Kidney (tissue), 14 donors: ENCODE data around the gene CRYBA2. TPM values are rescaled to one million over a fixed set of nuclear protein-coding genes. Genes with fewer than 3 reads are reported as not detected.

Experiments used
- DNase-seq, 5 donors: peaks; one replicate each; pipeline ENCODE4 v3.0.0-alpha.2; 2013 to 2020
- FAIRE-seq: peaks from 2 replicates; lab custom pipeline; 2012; peaks lifted over from hg19 to GRCh38; lab: Jason Lieb, UNC
- H3K27ac ChIP-seq, 2 donors: one replicate each; pipeline ENCODE4 v1.7.0; 2013; ENCODE audit warnings: low read depth in 2 of 2, low read length in 2 of 2, inconsistent platforms in 1 of 2
- H3K27me3 ChIP-seq: one replicate; pipeline ENCODE4 v1.7.1; 2013; ENCODE audit warnings: low read length, inconsistent platforms; ENCODE audit not compliant: control insufficient read depth, insufficient read depth
- H3K36me3 ChIP-seq, 3 donors: one replicate each; pipeline versions ENCODE4 v1.7.0 to v1.7.1; 2013; ENCODE audit warnings: low read length in 3 of 3, control low read depth in 1 of 3, inconsistent platforms in 1 of 3; ENCODE audit not compliant: insufficient read depth in 3 of 3, control insufficient read depth in 2 of 3
- H3K4me1 ChIP-seq, 3 donors: one replicate each; pipeline versions ENCODE4 v1.7.0 to v1.7.1; 2013; ENCODE audit warnings: low read length in 3 of 3, inconsistent platforms in 1 of 3, low read depth in 1 of 3; ENCODE audit not compliant: control insufficient read depth in 2 of 3, insufficient read depth in 2 of 3
- H3K4me3 ChIP-seq, 3 donors: one replicate each; pipeline versions ENCODE4 v1.7.0 to v1.8.1; 2013; ENCODE audit warnings: low read length in 3 of 3, control low read depth in 1 of 3, inconsistent platforms in 1 of 3
- H3K9ac ChIP-seq, 3 donors: one replicate each; pipeline versions ENCODE4 v1.7.0 to v1.7.1; 2013; ENCODE audit warnings: low read length in 3 of 3, control low read depth in 1 of 3, inconsistent platforms in 1 of 3
- H3K9me3 ChIP-seq, 3 donors: one replicate each; pipeline versions ENCODE4 v1.7.0 to v1.7.1; 2013; ENCODE audit warnings: low read length in 3 of 3, control low read depth in 1 of 3, inconsistent platforms in 1 of 3; ENCODE audit not compliant: control insufficient read depth in 2 of 3, insufficient read depth in 1 of 3
- intact Hi-C: fragments of 100-400 bp; cut with DNase I; formaldehyde crosslinking; loops from one replicate; pipeline ENCODE4 v1.11.1; 2022
- polyA plus RNA-seq: library from polyadenylated mRNA; stranded (reverse); fragments of 350-450 nt; fragmentation: Illumina TruSeq; extraction: RNeasy Lipid Tissue Mini Kit (QIAGEN cat#74804); gene quantifications from one replicate; pipeline ENCODE4 v1.2.3, GENCODE V29; 2014; ENCODE audit warnings: low read depth, low replicate concordance; ENCODE audit not compliant: insufficient read depth
- total RNA-seq: library from RNA; stranded (reverse); fragmentation: NEBNext Ultra II Directional; extraction: Animal tissue kit (Norgen Biotek cat#: 25700); gene quantifications from one replicate; pipeline ENCODE4 v1.2.1, GENCODE V29; 2021
- TF ChIP-seq, protein P1 (sequence below): IDR thresholded peaks from 3 replicates; pipeline ENCODE4 v1.5.1; 2012; ENCODE audit warnings: mild to moderate bottlenecking, moderate library complexity, borderline replicate concordance; ENCODE audit not compliant: insufficient read depth; ENCODE audit errors: extremely low read depth
- donor health status: control.
- donor health status: control.
- donor health status: control.
- donor health status: control.
- donor health status: control.
- donor health status: DM: yes; HTN: yes; CAD: no.
- donor health status: Normal renal cell carcinoma (clear cell type).

Gene CRYBA2
- total and polyA plus RNA-seq, 2 donors from 2014 or later: not detected

DNA sequence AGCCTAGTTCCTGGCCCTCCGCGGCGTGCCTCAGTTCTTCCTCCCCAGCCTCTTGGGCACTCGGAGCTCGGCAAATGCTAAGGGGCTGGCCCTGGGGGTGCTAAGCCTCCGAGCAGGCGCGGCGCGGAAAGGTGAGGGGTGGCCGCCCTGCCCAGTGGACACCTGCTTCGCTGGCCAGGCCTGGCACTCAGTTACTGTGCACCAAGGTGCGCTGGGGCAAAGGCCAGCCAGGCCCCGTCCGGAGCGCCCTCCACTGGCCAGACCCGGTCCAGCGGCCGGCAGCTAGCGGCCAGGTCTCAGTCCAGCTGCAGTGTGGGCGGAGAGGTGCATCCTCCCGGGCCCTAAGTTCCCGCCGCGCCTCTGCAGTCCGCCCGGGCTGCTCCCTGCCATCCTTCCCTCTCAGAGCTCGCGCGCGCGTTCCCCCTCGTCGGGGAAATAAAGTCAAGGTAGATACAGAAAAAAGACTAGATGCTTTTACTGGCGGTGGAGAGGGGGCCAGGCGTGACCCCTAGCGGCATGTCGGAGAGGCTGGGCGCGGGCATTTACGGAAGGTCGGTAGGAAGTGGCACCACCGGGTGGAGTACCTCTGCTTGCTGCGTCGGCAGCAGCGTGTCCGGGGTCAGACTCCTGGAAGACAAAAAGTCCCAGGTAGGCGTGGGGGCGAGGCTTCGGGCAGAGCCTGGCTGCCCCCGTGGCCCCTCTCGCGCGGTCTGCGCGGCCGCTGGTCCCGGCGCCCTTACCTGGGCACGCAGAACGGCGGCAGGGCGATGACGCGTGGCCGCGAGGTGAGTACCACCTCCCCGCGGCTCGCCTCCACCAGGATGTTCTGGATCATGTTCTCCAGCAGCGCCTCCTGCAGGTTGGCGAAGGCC is 9.4 kb upstream of the CRYBA2 start:
- H3K27me3 ChIP-seq: peaks cover 29% of the 10 kb centered on the region
- H3K9ac ChIP-seq: no peak overlapping the region
- no peak for FAIRE-seq
- TF ChIP-seq, protein P1, sequence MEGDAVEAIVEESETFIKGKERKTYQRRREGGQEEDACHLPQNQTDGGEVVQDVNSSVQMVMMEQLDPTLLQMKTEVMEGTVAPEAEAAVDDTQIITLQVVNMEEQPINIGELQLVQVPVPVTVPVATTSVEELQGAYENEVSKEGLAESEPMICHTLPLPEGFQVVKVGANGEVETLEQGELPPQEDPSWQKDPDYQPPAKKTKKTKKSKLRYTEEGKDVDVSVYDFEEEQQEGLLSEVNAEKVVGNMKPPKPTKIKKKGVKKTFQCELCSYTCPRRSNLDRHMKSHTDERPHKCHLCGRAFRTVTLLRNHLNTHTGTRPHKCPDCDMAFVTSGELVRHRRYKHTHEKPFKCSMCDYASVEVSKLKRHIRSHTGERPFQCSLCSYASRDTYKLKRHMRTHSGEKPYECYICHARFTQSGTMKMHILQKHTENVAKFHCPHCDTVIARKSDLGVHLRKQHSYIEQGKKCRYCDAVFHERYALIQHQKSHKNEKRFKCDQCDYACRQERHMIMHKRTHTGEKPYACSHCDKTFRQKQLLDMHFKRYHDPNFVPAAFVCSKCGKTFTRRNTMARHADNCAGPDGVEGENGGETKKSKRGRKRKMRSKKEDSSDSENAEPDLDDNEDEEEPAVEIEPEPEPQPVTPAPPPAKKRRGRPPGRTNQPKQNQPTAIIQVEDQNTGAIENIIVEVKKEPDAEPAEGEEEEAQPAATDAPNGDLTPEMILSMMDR: peak; percentile 40
- intact Hi-C loops: no loop called here
- no peak overlapping the region for H3K4me3 ChIP-seq
- DNase-seq: peak; percentile 59 to 82 (median 71)
- no peak overlapping the region for H3K27ac ChIP-seq
- no peaks in the 10 kb centered on the region for H3K36me3 ChIP-seq
- no peaks in the 10 kb centered on the region for H3K9me3 ChIP-seq
- peaks cover 0 to 14% (median 0%) of the 10 kb centered on the region in 3 donors for H3K4me1 ChIP-seq

DNA sequence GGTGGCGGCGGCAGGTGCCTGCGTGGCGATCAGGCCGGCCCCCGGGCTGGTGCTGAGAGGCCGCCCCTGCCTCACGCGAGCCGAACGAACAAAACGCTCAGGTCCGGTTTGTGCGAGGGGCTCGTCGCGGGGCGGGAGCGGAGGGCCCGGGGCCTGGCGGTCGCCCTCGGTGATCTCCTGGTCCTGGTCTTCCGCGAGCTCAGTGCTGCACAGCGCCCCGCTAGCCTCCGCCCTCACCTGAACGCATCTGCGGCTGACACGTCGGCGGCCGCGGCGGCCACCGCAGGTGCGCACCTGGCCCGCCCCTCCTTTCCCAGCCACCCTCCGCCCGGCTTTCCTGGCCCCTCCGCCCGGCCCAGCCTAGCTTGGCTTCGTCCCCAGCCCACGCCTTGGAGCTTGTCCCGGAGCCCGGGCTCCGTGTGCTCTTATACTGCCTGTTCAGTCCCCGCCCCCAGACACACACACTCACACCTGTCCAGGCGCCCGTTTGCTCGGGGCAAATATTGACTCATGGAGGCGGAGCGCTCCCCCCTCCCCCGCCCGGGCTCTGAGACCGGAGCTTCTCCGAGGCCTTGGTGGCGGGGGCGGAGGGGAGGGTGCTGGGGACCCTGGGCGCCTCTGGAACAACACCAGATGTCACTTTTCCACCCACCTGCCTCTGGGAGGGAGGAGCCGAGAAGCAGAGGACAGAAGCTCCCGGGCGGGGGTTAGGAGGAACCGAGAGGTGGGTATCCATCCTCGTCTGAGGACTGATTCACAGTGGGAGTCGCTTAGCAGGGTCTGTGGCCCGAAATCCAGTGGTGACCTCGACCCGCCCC is 8.6 kb upstream of the CRYBA2 start:
- no peak overlapping the region for H3K9ac ChIP-seq
- TF ChIP-seq, protein P1: no peak
- peaks cover 0 to 14% (median 0%) of the 10 kb centered on the region in 3 donors for H3K4me1 ChIP-seq
- DNase-seq: peak in 2 of 5 donors; percentile 73 to 89
- H3K36me3 ChIP-seq: no peaks in the 10 kb centered on the region
- intact Hi-C loops: no loop called here
- no peak for FAIRE-seq
- no peak overlapping the region for H3K4me3 ChIP-seq
- no peak overlapping the region for H3K27ac ChIP-seq
- H3K27me3 ChIP-seq: peaks cover 29% of the 10 kb centered on the region
- H3K9me3 ChIP-seq: no peaks in the 10 kb centered on the region

DNA sequence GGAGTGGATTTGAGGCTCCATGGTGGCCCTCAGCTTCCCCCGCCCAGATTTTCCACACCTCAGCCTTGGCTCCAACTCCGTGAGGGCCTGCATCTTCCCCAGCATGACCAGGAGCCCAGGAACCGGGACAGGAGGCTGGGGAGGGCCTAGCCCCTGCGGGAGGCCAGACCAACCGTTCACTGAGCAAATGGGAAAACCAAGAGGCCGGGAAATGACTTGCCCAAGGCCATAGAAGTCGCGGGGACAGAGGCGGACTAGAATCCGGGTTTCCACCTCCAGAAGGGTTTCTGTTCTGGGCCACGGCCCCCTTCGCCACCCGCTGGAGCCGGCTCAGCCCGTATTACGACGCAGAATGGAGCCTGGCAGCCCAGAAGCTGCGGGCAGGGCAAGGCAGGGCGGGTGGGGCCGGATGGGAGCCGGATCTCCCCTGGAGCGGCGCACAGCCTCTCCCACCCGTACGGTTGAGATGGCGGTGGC is 7.9 kb upstream of the CRYBA2 start:
- no peak overlapping the region for H3K27ac ChIP-seq
- FAIRE-seq (no peak), DNase-seq (no peak)
- TF ChIP-seq, protein P1: no peak
- intact Hi-C loops: no loop called here
- no peaks in the 10 kb centered on the region for H3K36me3 ChIP-seq
- peaks cover 35% of the 10 kb centered on the region for H3K27me3 ChIP-seq
- no peaks in the 10 kb centered on the region for H3K9me3 ChIP-seq
- peaks cover 0 to 14% (median 0%) of the 10 kb centered on the region in 3 donors for H3K4me1 ChIP-seq
- H3K9ac ChIP-seq: no peak overlapping the region
- H3K4me3 ChIP-seq: no peak overlapping the region
